ENCODE results near the gene CSK.
"Not testable (repeated sequence)": the region's sequence is repeated elsewhere in the genome, so short reads cannot be mapped to it uniquely, and the experiment has no call there.

CSK gene

DNA sequence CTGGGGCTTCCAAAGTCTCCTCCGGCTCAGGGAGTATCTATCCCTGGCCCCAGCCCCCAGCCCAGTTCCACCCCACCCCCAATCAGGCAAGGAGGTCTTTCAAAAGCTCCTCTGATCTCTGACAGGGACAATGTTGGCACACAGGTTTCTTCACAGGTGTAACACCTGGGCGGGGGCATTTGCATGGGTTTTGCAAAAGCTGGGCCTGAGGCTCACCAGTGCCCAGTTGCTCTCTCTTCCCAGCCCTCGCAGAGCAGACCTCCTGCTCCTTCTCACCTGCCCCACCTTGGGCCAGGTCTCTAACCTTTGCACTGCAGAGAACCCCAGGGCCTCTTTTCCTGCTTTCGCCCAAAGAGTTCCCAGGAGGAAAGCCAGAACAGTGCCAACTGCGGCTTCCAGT, 8.6 kb upstream of the CSK start:
- DNase-seq: no peak

DNA sequence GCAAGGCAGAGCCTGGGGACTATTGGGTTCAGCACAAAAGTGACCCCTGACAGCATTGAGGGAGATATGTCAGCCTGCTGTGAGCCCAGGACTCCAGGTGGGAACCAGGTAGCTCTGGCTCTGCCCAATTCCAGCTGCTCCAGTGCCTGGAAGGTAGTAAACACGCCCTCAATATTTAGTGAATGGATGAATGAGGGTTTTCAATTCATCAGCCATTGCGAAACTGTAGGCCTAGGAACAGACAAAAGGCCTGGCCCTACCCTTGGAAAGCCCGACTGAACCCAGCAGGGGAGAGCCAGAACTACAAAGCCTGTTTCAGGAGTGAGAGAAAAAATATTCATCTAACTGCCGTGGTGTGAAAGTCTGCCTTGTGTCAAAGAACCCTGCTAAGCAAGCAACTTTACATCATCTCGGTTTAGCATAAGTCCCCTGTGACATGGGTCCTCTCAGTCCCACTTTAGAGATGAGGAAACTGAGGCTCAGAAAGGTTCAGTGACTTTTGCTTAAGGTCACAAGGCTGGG, 8.1 kb upstream of the CSK start:
- DNase-seq: no peak

DNA sequence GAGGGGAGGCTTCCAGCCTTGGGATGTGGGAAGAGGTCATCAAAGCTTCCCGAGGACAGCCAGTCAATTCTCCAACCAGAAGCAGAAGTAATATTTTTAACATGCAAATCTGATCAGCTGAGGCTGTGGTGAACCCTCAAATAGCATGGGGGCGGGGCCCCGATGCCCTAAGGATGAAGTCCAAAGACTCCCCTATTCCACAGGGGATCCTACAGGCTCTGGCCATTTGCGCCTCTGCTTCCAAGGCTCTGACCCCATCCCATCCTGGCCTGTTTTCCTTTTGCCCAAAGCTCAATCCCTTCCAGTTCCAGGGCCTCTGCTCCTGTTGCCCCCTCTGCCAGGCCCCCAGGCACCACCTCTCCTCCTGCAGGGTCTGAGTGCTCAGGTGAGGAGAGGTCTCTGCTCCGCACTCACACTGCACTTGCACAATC, 6.7 kb upstream of the CSK start:
- DNase-seq: no peak

DNA sequence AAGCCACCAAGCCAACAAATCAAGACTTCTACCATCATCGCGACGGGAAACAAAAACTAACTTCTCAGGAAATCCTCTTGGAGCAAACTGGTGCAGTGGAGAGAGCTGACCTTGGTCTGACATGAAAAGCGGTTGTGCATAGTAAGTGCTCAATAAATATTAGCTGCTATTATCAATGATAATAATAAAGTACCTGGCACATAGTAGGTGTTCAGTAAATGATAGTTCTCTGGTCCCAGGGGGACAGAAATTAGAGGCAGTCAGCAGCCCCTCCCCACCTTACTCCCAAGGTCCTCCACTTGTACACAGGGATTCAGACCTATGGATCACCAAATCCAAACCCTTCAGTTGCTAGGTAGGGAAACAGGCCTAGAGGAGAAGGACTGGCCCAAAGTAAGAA, 6.0 kb upstream of the CSK start:
- DNase-seq: no peak

DNA sequence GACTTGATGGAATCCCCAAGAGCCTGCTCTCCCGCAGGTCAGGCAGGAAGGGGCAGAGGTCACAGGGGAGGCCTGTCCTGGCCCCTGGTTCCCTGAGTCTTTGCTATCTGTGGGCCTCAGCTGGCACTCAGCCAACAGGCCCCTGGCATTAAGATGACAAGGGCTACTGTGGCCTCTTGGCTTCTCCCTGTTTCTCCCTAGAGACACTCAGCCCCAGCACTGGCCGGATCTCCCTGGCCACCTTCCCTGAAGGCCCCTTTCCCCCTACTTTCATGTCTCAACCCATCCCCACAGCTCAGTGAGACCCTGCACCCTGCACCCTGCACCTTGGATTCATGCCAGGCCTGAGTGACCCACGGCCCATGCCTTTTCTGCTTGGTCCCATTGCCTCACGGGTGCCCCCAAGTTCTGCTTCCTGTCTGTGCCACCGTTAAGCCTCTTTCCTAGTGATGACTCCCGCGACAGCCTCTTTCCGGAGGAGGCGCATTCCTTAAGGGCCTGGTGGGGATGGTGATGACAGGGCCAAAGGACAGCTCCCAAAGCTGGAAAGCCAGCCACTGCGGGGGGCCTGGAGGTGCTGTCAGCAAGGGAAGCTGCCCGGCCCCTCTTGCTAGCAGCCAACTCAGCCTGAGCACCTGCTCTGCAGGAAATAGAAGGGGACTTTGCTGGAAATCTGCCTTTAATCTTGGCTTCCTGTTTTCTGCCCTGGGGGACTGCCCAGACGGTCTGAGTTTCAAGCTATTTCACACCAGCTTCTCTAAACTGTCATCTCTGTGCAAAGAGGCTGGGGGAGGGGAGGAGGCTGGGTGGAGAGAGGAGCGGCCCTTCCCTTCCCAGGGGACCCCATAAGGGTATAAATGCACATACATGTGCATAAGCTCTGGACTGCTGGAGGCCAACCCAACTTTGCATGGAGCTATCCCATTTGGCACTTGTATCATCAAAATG, 4.8 kb upstream of the CSK start:
- DNase-seq: no peak

DNA sequence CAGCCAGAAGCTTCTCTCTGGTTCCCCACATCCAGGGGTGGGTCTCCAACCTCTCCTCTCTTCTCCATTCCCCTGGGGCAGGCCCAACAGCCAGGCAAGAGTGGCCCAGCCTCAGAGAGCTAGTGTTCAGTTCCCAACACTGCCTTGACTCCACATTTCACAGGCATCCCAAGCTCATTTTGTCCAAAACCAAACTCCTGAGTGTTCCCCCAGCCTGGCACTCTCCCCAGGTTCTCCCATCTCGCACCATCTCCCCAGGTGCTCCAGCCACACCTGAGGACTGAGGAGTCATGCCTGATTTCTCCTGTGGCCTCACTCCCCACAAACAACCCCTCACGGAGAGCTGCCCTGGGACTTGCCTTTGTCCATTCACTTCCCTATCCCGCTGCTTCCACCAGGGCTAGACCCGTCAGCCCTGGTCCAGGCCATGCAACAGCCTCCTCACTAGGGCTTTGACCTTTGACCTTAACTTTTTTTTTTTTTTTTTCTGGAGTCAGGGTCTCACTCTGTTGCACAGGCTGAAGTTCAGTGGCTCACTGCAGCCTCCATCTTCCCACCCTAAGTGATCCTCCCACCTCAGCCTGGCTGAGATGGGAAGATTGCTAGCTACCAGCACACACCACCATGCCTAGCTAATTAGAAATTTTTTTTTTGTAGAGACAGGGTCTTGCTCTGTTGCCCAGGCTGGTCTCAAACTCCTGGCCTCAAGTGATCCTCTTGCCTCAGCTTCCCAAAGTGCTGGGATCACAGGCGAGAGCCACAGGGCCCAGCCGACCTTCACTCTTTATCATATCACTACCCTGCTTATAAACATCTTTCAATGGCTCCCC, 3.9 kb upstream of the CSK start:
- DNase-seq: no peak

DNA sequence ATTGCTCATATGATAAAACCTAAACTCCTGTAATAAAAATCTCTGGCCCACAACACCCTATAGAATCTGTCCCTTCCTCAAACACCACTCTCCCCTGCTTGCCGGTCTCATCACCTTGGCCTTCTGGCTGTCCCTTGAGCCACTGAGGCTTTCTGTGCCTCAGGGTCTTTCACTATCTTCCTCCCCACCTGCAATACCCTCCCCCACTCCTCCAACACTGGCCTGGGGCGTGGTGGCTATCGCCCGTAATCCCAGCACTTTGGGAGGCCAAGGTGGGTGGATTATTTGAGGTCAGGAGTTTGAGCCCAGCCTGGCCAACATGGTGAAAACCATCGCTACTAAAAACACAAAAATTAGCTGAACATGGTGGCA, 3.3 kb upstream of the CSK start:
- DNase-seq: no peak

DNA sequence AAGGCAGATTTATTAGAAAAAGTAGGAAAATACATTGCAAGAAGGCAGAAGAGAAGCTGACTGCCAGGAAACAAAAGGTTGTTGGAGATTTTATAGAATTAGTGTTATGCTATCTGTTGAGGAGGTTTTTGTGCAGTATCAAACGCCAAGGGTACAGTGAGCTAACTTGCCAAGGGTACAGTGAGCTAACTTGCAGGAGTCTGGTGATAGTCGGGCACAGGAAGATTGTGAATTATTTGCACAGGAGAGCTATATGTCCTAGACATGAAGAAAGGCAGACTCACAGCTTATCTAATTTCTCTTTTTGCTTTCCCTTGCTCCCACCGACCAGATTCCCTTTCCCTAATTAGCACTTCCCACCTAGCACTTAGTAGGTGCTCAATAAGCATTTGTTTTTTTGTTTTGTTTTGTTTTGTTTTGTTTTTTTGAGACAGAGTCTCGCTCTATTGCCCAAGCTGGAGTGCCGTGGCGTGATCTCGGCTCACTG, 2.7 kb upstream of the CSK start:
- no peak for DNase-seq

DNA sequence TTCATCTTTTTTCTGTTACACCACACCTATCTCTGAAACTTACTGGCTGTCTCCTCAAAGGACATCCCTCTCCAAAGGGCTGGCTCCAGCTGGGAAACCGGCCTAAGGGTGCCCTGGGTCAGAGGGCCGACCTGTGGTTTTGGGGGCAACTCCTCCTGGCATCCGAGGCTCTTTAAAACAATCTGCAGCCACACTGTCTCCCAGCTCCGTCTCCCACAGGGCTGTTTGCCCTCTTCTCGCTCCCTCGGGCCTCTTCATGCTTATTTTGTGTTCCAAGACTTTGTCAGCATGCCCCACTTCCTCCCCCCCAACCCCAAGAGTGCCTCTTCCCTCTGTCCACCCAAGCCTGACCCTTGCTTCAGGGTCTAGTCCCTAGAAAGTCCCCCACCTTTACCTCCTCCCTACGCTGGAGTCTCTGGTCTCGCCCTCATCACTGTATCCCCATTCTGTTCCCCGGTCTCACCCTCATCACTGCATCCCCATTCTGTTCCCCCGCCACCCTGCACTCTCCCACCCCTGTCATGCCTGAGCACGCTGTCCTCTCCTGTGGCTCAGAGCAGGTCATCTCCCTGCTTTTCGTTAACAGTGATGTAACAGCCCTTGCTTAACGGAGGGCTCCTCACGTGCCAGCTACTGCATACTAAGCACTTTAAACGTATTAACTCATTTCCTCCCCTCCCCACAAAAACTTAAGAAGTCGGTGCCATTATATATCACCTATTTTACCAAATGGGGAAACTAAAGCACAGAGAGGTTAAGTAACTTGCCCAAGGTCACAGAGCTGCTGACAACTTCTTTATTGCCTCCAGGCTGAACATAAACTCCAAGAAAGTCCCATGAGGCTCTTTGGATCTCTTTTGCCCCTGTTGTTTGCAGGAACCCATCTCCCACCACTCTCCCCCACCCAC, 1.1 kb upstream of the CSK start:
- DNase-seq: no peak

DNA sequence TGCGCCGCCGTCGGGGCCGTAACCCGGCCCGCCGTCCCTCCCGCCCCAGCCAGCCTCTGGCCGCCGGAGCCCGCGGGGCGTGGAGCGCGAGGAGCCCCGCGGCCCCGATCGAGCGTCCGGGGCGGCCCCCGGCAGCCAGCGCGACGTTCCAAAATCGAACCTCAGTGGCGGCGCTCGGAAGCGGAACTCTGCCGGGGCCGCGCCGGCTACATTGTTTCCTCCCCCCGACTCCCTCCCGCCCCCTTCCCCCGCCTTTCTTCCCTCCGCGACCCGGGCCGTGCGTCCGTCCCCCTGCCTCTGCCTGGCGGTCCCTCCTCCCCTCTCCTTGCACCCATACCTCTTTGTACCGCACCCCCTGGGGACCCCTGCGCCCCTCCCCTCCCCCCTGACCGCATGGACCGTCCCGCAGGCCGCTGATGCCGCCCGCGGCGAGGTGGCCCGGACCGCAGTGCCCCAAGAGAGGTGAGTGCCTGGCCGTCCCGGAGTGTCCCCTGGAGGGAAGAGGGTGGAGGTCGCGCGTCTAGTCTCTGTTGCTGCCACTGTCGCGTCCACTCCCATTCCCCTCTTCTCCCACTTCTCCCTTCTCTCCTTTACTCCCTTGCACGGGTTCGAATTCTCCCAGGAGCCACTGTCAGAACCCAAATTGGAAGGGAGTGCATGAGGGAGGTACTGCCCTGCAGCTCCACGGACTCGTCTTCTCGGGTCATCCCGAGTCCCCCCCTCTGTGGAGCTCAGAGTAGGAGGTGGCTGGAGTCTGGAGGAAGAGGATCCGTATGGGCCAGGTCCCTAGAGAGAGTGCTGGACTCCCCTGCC, 585 bp downstream of the CSK start:
- no peak for DNase-seq

DNA sequence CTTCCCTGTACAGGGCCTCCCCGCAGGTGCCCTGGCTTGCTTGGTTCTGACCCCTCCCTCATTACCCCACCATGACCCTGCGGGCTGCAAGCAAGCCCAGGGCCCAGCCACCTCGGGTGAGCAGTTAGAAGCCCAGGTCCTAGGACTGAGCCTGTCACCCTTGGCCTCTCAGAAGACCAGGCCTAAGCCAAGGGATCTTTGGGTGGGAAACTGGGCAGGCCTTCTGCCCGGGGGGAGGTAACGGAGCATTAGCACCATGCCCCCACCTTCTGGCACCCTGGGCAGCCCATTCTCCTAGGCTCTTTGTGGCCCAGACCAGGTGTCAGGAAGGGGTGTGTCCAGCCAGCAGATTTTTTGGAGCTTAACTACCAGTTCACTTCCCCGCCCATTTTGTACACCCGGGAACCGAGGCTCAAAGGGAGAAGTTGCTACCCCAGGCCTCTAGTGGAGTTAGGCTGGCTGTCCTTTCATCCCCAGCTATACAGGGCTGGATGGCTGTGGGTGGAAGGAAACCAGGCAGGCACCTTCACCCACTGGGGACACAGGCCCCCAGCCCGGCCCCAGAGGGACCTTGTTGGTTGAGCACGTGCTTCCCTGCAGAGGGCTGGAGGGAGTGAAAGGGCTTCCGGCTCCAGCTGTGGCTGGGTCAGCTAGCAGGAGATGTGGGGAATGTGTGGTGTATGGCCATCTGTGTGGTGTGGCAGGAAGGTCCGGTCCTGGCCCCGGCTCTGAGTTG, 1.4 kb downstream of the CSK start:
- DNase-seq: no peak

DNA sequence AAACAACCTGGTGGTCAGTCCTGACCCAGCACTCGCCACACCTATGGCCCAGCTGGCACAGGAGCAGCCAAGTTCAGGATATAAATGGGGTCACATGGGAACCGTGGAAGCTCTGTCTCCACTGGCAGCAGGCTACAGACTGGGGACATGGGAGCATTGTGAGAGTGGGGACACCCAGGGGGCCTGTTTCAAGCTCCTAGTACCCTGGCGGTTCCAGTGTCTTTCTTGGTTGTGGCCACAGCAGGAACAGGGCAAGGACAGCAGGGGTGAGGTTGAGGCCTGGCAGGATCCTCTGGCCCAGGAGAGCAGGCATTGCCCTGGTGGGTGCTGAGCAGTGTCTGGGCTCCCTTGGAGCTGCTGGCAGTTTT, 1.9 kb downstream of the CSK start:
- DNase-seq: no peak

DNA sequence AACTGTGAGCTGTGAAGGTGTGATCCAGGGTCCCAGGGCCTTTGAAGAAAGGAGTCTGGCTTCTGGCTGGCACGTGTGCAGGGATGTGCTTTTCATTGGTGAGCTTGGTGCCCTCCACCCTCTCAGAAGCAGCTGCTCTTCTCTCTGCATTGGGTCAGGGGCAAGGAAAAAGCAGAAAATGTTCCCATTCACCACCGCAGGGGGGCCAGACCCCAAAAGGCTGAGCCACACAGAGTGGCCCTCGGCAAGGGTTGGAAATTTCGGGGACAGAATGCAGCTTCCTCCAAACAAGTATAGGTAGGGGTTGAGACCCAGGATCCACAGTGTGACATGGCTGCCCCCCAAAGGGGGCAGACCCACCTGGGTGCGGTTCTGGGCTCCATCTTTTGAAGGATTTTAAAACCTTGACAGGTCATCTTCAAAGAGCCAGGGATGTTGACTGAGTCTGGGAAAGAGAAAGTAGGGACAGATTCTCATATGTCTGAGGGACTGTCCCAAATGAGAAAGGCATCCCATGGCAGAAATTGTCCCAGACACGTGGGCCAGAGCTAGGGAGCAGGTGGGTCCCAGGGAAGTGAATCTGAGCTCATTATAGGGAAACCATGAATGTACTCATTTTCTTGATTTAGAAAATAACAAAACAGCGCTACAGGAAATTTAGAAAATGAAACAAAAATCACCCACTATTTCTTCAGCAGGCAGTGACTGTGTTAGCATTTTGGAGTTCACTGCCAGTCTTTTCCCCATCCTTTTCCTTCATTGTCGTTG, 2.7 kb downstream of the CSK start:
- no peak for DNase-seq

DNA sequence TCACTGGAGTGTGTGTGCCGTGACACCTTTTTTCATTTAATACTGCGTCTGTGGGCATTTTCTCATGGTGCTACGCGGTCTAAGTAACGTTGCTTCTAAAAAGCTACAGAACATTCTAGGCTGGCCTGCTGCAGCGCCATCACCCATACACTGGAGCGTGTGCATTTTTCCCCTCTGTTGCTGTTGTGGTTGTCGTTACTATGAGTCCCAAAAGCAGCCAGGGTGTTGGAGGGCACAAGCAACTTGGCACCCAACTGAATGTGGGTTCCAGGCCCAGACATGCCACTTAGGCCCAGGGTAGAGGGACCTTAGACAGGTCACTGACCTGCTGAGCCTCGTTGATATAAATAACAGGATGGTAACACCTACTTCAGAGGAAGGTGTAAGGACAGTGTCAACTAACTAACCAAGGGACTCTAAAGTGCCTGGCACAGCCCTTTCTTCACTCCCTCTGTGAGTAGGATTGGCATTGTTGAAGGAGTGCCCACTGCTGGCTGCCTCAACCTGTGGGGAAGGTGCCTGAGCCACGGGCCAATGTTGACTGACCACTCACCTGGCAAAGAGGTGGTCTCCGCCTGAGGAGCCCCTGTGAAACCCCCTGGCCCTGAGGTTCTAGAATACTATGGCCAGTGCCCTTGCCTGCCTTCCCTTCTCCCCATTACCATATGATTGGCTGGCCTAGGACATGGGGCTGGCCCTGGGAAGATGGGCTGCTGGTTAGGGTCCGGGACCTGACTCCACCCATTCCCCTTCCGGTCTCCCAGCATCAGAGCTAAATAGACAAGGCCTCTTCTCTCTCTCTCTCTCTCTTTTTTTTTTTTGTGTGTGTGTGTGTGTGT, 3.5 kb downstream of the CSK start:
- DNase-seq: no peak

DNA sequence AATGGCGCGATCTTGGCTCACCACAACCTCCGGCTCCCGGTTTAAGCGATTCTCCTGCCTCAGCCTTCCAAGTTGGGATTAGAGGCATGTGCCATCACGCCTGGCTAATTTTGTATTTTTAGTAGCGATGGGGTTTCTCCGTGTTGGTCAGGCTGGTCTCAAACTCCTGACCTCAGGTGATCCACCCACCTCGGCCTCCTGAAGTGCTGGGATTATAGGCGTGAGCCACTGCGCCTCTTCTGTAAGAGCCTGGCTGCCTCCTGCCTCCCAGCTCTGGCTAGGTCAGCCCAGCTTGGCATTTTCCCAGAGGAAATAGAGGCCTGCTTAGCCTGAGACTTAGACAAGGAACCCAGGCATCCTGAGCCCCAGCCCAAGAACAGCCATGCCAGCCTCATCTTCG, 4.2 kb downstream of the CSK start:
- DNase-seq: not testable (repeated sequence)

DNA sequence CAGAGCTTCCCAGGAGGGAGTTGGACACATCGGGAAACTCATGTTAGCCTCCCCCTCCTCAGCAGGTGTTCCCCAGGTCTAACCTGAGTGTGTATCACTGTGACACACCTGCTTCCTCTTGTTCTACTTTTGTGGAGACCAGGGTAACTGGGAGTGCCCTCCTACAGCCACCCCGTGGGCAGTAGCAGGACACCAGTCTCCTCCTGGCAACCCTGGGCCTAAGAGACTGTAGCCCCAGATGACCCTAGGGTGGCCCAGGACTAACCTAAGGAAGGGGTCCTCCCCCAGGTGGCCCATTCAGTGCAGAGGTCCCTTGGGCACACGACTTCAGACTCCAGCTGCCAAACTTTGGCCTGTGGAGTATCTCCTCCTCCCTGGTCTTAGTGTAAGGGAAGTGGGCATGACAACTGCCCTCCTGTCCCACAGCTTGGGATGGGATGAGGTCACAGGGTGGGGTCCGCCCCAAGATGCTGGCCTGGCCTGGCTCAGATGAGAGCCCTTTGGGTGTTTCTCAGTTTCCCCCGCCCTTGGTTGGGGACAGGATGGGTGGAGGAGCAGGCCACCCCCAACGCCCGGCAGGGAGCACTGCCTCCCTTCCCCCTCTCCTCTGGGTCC, 4.8 kb downstream of the CSK start:
- no peak for DNase-seq

DNA sequence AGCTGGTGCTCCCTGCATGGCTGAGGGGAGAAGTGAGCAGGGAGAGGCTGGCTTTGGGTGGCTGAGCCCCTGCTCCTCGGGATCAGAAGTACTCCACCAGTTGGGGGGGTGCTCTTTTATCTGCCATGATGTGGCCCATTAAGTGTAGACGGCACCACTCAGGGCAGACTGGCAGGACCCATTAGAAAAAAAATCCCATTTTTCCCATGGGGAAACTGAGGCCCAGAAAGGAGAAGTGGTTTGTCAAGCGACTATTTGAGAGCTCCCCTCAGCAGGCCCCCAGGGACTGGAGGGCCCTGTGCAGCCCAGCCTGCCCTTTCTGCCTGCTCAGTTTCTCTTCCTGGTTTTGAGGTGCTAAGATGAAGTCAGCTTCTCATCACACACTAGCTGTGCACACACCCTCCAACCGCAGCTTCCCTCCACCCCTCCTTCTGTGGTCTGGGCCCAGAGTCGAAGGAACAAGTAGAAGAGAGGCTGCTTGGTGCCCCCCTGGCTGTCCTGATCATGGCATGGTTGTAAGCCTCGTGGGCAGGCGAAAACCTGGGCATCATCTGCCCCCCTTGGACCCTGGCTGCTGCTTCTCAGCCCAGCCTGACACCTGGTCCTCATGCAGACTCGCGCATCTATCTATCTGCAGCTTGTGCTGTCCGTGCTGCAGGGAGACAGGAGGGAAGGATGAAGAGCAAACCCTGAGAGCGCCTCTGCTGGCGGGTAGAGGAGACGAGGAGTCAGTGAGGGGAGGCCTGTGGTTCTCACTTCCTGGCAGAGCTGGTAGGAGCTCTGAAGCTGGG, 5.6 kb downstream of the CSK start:
- peak; percentile 82 to 86 for DNase-seq
